Ovary (tissue), 3 donors: ENCODE results near the gene SLC39A12.

Experiments used
- CTCF ChIP-seq, 3 donors: fragments of 450-650 bp in 2 of 3; fragments of 200-600 bp in 1 of 3; IDR thresholded peaks; one replicate each; pipeline versions ENCODE4 v1.5.1 to v1.8.0; 2016 to 2022; ENCODE audit warnings: antibody characterized with exemption in 3 of 3, mild to moderate bottlenecking in 1 of 3
- EP300 ChIP-seq: sonication (generic); formaldehyde crosslinking; IDR thresholded peaks from one replicate; pipeline ENCODE4 v1.6.1; 2017; ENCODE audit warnings: antibody characterized with exemption
- POLR2A ChIP-seq: fragments of 450-650 bp; IDR thresholded peaks from one replicate; pipeline ENCODE4 v1.6.1; 2017; ENCODE audit warnings: antibody characterized with exemption, mild to moderate bottlenecking, moderate library complexity
- donor health status: DM: no; HTN: no; CAD: no.

GRCh38 chr10:18071591-18071990 is 119.9 kb downstream of the SLC39A12 start:
- TF ChIP-seq POLR2A, result no peak
- no peak for TF ChIP-seq CTCF (IDR thresholded peaks at IDR 0.05)
- no peak for TF ChIP-seq EP300
